Thymus (tissue), 14 donors: ENCODE results near the gene CELF5. TPM values are rescaled to one million over a fixed set of nuclear protein-coding genes. Genes with fewer than 3 reads are reported as not detected.

Experiments used
- DNase-seq, 9 donors: peaks; one replicate each; pipeline ENCODE4 v3.0.0-alpha.2; 2013; ENCODE audit warnings: low spot score in 9 of 9, low read depth in 6 of 9, missing footprints in 1 of 9
- H3K27ac ChIP-seq, 2 donors: one replicate each; pipeline ENCODE4 v1.5.1; 2013; ENCODE audit warnings: control low read depth in 1 of 2, low read depth in 1 of 2, low read length in 1 of 2, mild to moderate bottlenecking in 1 of 2, moderate library complexity in 1 of 2
- H3K27me3 ChIP-seq, 2 donors: one replicate each; pipeline ENCODE4 v1.5.1; 2013; ENCODE audit warnings: low read length in 1 of 2; ENCODE audit not compliant: control insufficient read depth in 2 of 2, insufficient read depth in 1 of 2
- H3K36me3 ChIP-seq, 2 donors: one replicate each; pipeline ENCODE4 v1.5.1; 2013; ENCODE audit warnings: low read length in 1 of 2, mild to moderate bottlenecking in 1 of 2, moderate library complexity in 1 of 2; ENCODE audit not compliant: control insufficient read depth in 2 of 2, insufficient read depth in 2 of 2
- H3K4me1 ChIP-seq, 2 donors: one replicate each; pipeline ENCODE4 v1.5.1; 2013; ENCODE audit warnings: low read length in 2 of 2; ENCODE audit not compliant: control insufficient read depth in 2 of 2, insufficient read depth in 2 of 2
- H3K4me3 ChIP-seq, 2 donors: one replicate each; pipeline ENCODE4 v1.5.1; 2013; ENCODE audit warnings: low read length in 2 of 2, control low read depth in 1 of 2, mild to moderate bottlenecking in 1 of 2
- H3K9me3 ChIP-seq, 2 donors: one replicate each; pipeline ENCODE4 v1.5.1; 2013; ENCODE audit warnings: low read length in 1 of 2, mild to moderate bottlenecking in 1 of 2; ENCODE audit not compliant: control insufficient read depth in 2 of 2, insufficient read depth in 1 of 2
- WGBS: extraction: QIAGEN DNeasy Blood & Tissue Kit; methylation state at CpG from one replicate; pipeline ENCODE4 v1.1.7; 2013; 5-methylcytosine and 5-hydroxymethylcytosine counted together
- long read RNA-seq, 10 donors: transcript quantifications; one replicate each; lab custom pipeline, GENCODE V29; 2026
- polyA plus RNA-seq: library from polyadenylated mRNA; stranded (reverse); fragments of 200-250 nt; gene quantifications from one replicate; pipeline ENCODE4 v1.2.3, GENCODE V29; 2013
- total RNA-seq: library from RNA; stranded (reverse); fragments of 120-200 nt; gene quantifications from one replicate; pipeline ENCODE4 v1.2.4, GENCODE V29; 2013
- donor health status: healthy.

Gene CELF5
- total RNA-seq (0.28 TPM), polyA plus RNA-seq (1.4 TPM)
- long read RNA-seq, donor 1, result 0 reads
- long read RNA-seq, donor 2, result 0 reads
- long read RNA-seq, donor 3, result 0 reads
- long read RNA-seq, donor 4, result 0 reads
- long read RNA-seq, donor 5, result 0 reads
- long read RNA-seq, donor 6, result 0 reads
- long read RNA-seq, donor 7, result 0 reads
- long read RNA-seq, donor 8, result 0 reads
- long read RNA-seq, donor 9, result 0 reads
- long read RNA-seq, donor 10, result 0 reads

DNA sequence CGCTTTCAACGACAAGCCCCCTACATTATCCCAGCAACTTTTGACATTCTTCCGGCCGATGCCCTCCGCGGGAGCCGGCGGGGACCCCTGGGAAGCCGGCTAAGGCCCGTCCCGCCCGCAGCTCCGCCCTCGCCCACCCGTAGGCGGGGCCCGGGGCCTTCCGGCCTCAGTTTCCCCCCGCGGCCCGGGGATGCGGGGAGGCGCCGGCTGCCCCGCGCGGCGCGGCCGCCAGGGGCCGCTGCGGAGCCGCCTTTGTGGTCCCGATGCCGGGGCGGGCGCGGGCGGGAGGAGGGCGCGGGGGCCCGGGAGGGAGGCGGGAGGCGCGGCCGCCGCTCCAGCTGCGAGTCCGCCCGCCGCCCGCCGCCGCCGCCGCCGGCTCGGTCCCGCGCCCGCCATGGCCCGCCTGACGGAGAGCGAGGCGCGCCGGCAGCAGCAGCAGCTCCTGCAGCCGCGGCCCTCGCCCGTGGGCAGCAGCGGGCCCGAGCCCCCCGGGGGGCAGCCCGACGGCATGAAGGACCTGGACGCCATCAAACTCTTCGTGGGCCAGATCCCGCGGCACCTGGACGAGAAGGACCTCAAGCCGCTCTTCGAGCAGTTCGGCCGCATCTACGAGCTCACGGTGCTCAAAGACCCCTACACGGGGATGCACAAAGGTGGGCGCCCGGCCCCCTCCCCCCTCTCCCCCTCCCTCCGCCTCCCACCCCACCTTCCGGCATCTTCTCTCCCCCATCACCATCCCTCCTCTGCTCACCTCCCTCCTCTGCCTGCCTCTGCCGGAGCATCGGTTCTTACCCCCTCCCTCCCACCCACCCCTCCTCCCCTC is at the start of gene CELF5:
TSS of gene CELF5 (plus strand) at position 316 of the 823 bp plus-strand sequence. CDS start at position 395, 79 bp downstream.
- Histone ChIP-seq H3K9me3 (peaks cover 0 to 2% of the 10 kb centered on the region in 2 donors), H3K4me3 (peak within 1 kb of the TSS in 1 of 2 donors; percentile 70), H3K27ac (no peak within 1 kb of the TSS), H3K27me3 (peaks cover 0 to 58% of the 10 kb centered on the region in 2 donors), H3K36me3 (no peaks in the 10 kb centered on the region), H3K4me1 (peaks cover 4 to 8% of the 10 kb centered on the region in 2 donors)
- WGBS, result 2% methylated on average over 94 of the region's 94 CpGs
- peak in 6 of 9 donors; percentile 33 to 72 (median 58) for DNase-seq

GRCh38 chr19:3175781-3176714 is 48.4 kb upstream of the CELF5 start:
- Histone ChIP-seq H3K27ac (no peak overlapping the region), H3K9me3 (no peaks in the 10 kb centered on the region), H3K4me3 (no peak overlapping the region), H3K27me3 (no peaks in the 10 kb centered on the region), H3K36me3 (peaks cover 0 to 4% of the 10 kb centered on the region in 2 donors), H3K4me1 (peaks cover 13 to 43% of the 10 kb centered on the region in 2 donors)
- 81% methylated on average over 17 of the region's 17 CpGs for WGBS
- DNase-seq, result no peak

GRCh38 chr19:3176715-3177501 is 47.6 kb upstream of the CELF5 start:
- Histone ChIP-seq H3K27ac (peak overlapping the region; percentile 25 to 32), H3K4me1 (peaks cover 14 to 49% of the 10 kb centered on the region in 2 donors), H3K9me3 (no peaks in the 10 kb centered on the region), H3K36me3 (peaks cover 0 to 4% of the 10 kb centered on the region in 2 donors), H3K4me3 (no peak overlapping the region), H3K27me3 (no peaks in the 10 kb centered on the region)
- 77% methylated on average over 11 of the region's 11 CpGs for WGBS
- no peak for DNase-seq

- Histone ChIP-seq H3K9me3 (no peaks in the 10 kb centered on the region), H3K27ac (peak within 1 kb of the TSS; percentile 78 to 89), H3K4me1 (peaks cover 14 to 49% of the 10 kb centered on the region in 2 donors), H3K36me3 (no peaks in the 10 kb centered on the region), H3K4me3 (peak within 1 kb of the TSS; percentile 61 to 88), H3K27me3 (no peaks in the 10 kb centered on the region)
- 4% methylated on average over 42 of the region's 42 CpGs for WGBS
- peak in 6 of 9 donors; percentile 31 to 82 (median 52) for DNase-seq
Observed at GRCh38 chr19:3178377-3178972, 46.0 kb upstream of the CELF5 start, which contains the start of gene S1PR4. Gene S1PR4 (plus strand): TSS chr19:3178769. CDS start chr19:3178793, 24 bp downstream.

DNA sequence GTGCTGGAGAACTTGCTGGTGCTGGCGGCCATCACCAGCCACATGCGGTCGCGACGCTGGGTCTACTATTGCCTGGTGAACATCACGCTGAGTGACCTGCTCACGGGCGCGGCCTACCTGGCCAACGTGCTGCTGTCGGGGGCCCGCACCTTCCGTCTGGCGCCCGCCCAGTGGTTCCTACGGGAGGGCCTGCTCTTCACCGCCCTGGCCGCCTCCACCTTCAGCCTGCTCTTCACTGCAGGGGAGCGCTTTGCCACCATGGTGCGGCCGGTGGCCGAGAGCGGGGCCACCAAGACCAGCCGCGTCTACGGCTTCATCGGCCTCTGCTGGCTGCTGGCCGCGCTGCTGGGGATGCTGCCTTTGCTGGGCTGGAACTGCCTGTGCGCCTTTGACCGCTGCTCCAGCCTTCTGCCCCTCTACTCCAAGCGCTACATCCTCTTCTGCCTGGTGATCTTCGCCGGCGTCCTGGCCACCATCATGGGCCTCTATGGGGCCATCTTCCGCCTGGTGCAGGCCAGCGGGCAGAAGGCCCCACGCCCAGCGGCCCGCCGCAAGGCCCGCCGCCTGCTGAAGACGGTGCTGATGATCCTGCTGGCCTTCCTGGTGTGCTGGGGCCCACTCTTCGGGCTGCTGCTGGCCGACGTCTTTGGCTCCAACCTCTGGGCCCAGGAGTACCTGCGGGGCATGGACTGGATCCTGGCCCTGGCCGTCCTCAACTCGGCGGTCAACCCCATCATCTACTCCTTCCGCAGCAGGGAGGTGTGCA is 45.3 kb upstream of the CELF5 start:
- Histone ChIP-seq H3K36me3 (peaks cover 0 to 3% of the 10 kb centered on the region in 2 donors), H3K27me3 (no peaks in the 10 kb centered on the region), H3K4me3 (peak overlapping the region; percentile 61 to 88), H3K9me3 (no peaks in the 10 kb centered on the region), H3K27ac (peak overlapping the region; percentile 78 to 89), H3K4me1 (peaks cover 14 to 54% of the 10 kb centered on the region in 2 donors)
- DNase-seq, result peak in 2 of 9 donors; percentile 35 to 54
- 5% methylated on average over 52 of the region's 52 CpGs for WGBS

DNA sequence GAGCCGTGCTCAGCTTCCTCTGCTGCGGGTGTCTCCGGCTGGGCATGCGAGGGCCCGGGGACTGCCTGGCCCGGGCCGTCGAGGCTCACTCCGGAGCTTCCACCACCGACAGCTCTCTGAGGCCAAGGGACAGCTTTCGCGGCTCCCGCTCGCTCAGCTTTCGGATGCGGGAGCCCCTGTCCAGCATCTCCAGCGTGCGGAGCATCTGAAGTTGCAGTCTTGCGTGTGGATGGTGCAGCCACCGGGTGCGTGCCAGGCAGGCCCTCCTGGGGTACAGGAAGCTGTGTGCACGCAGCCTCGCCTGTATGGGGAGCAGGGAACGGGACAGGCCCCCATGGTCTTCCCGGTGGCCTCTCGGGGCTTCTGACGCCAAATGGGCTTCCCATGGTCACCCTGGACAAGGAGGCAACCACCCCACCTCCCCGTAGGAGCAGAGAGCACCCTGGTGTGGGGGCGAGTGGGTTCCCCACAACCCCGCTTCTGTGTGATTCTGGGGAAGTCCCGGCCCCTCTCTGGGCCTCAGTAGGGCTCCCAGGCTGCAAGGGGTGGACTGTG is 44.6 kb upstream of the CELF5 start:
- H3K4me1 ChIP-seq, result peaks cover 14 to 60% of the 10 kb centered on the region in 2 donors
- H3K36me3 ChIP-seq, result peaks cover 0 to 6% of the 10 kb centered on the region in 2 donors
- no peaks in the 10 kb centered on the region for H3K9me3 ChIP-seq
- DNase-seq, result peak in 5 of 9 donors; percentile 35 to 69 (median 44)
- H3K27ac ChIP-seq, result peak overlapping the region; percentile 78 to 89
- H3K27me3 ChIP-seq, result no peaks in the 10 kb centered on the region
- peak overlapping the region; percentile 61 to 88 for H3K4me3 ChIP-seq
- WGBS, result 5% methylated on average over 31 of the region's 31 CpGs

DNA sequence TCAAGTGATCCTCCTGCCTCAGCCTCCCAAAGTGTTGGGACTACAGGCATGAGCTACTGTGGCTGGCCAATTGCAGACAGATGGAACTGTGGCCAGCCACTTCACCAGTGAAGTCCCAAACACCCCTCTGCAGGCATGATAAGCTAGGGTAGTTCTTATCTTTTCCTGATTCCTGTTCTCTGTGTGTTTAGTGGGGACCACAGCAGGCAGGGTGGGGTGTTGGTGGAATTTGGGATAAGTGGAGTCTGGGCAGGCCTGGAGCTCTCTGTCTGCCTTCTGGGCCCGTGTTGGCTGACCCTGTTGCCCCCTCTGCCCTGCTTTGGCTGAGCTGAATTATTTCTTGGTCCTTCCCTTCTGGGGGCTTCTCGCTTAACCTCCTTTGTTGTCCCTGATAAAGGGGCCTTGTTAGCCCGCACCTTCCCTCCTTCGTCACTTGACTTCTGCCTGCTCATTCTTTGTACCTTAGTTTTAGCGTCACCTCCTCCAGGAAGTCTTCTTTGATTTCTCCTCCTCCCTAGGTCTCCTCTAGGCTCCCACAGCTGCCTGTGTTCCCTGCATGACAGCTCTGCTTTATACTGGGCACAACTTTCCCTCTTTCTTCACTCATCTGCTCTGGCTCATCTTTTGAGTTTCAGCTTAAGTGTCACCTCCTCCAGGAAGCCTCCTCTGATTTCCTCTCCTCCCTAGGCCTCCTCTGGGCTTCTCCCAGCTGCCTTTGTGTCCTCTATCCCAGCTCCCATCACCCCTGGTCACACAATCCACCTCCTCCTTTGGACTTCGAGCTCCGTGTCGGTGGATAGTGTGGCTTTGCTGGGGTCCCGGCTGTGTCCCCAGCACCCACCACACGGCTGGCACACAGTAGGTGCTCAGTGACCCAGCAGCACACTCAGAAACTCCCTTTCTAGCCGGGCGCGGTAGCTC is 40.5 kb upstream of the CELF5 start:
- H3K27me3 ChIP-seq, result no peaks in the 10 kb centered on the region
- H3K9me3 ChIP-seq, result no peaks in the 10 kb centered on the region
- H3K4me3 ChIP-seq, result no peak overlapping the region
- peaks cover 18 to 65% of the 10 kb centered on the region in 2 donors for H3K4me1 ChIP-seq
- no peak for DNase-seq
- peak overlapping the region in 1 of 2 donors; percentile 26 for H3K27ac ChIP-seq
- H3K36me3 ChIP-seq, result peaks cover 3 to 6% of the 10 kb centered on the region in 2 donors
- whole genome bisulfite sequencing, result 87% methylated on average over 13 of the region's 13 CpGs
